Stimulated activated CD4-positive, alpha-beta T cell treated with anti-CD3 and anti-CD28 coated beads, Interleukin-15, amount 100 ng/mL, for 1 hour (primary cell): ENCODE data around the gene PRPF19.
A peak's percentile ranks its signal among the peaks of the same experiment; 100 is the strongest.
"Not testable (repeated sequence)": the region's sequence is repeated elsewhere in the genome, so short reads cannot be mapped to it uniquely, and the experiment has no call there.

Experiments used
- DNase-seq, 2 donors: peaks; one replicate each; pipeline ENCODE4 v3.0.0-alpha.2; 2020; ENCODE audit warnings: low read depth in 1 of 2, low spot score in 1 of 2

Gene PRPF19

DNA sequence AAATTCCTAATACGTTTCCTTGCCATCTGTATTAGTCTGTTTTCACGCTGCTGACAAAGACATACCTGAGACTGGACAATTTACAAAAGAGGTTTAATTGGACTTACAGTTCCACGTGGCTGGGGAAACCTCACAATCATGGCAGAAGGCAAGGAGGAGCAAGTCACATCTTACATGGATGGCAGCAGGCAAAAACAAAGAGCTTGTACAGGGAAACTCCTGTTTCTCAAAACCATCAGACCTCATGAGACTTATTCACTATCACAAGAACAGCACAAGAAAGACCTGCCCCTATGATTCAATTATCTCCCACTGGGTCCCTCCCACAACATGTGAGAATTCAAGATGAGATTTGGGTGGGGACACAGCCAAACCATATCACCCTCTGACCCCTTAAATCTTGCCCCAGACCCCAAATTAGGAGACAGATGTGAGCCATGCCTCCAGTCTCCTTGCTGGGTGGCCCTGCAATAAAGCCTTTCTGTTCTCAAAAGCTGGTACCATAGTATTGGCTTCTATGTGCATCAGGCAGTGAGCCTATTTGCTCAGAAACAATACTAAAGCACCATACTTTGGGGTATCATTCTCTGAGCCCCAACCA lies 3.4 kb upstream of the PRPF19 start:
- not testable (repeated sequence) for DNase-seq

- DNase-seq, result no peak
These were observed 2.4 kb upstream of the PRPF19 start for GRCh38 chr11:60908803-60909202.

GRCh38 chr11:60905551-60906113 lies 753 bp downstream of the PRPF19 start:
- peak in 1 of 2 donors; percentile 10 for DNase-seq

- no peak for DNase-seq
These were observed 1.3 kb downstream of the PRPF19 start for GRCh38 chr11:60905047-60905446.

GRCh38 chr11:60902625-60903024 lies 3.8 kb downstream of the PRPF19 start:
- no peak for DNase-seq

GRCh38 chr11:60900673-60901404 lies 5.5 kb downstream of the PRPF19 start:
- DNase-seq, result no peak

GRCh38 chr11:60899977-60900376 lies 6.4 kb downstream of the PRPF19 start:
- DNase-seq, result no peak

DNA sequence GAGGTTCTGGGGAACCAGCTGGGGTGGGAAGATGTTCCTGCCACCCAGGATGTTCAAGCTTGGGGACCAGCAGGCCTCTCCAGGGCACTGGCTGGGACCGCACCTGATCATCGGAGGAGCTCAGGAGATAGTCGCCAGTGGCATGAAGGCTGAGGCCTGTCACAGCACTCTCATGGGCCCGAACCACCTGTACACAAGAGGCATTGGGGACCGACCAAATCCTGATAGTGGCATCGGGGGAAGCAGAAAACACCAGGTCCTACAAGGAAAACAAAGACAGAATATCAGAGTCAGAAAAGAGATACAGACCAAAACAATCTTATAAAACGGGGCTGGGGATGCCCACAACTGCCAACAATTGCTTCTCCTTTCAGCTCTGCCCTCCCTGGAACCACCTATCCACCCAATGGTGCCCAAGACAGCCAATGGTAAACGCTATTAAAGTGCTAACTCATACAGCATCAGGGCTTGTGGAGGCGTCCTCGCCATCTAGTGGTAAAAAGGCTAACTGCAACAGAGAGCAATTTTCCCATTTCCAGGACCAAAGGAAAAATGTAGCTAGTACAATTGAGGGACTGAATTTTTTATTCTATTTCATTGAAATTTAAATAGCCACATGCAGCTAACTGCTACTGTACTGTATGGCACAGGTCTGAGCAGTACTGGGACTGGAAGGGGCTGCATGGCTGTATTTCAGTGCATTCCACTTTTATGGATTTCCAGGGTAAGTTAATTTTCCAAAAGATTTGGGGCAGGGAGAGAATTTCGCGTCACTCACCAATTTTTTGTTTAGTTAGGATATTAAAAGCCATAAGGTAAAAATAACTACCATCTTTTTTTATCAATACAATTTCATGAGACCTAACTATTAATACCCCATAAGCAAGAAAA lies 7.1 kb downstream of the PRPF19 start:
- no peak for DNase-seq

DNA sequence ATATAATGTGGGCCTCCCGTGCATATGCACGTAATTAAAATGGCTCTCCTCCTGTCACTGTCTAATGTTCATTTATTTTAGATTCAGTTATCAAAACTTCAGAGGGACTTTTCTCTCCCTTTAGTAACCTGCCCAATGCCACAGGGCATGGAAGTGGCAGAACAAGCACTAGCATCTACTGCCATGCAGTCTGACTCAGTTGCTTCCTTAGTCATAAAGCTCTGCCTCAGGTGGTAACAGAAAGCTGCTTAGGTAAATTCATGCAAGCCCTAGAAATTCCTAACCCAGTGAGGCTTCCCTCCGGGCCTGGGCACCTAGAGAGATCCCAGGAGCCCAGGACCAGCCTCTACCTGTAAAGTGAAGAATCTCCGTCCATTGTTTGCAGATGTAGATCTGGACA lies 8.9 kb downstream of the PRPF19 start:
- no peak for DNase-seq

DNA sequence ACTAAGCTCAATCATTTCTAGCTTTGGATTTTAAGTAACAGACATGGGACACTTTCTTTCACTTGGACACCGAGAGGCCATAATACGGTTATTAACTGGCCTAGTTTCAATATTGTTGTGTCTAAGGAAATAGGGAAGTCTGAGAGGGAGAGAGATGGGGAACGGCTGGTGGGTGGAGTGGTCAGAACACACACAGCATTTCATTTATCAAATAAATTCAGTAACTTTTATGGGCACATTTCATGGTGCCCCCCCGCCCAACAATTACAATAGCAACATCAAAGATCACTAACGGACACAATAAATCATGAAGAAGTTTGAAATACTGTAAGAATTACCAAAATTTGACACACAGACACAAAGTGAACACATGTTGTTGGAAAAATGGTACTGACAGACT lies 10.7 kb downstream of the PRPF19 start:
- no peak for DNase-seq

DNA sequence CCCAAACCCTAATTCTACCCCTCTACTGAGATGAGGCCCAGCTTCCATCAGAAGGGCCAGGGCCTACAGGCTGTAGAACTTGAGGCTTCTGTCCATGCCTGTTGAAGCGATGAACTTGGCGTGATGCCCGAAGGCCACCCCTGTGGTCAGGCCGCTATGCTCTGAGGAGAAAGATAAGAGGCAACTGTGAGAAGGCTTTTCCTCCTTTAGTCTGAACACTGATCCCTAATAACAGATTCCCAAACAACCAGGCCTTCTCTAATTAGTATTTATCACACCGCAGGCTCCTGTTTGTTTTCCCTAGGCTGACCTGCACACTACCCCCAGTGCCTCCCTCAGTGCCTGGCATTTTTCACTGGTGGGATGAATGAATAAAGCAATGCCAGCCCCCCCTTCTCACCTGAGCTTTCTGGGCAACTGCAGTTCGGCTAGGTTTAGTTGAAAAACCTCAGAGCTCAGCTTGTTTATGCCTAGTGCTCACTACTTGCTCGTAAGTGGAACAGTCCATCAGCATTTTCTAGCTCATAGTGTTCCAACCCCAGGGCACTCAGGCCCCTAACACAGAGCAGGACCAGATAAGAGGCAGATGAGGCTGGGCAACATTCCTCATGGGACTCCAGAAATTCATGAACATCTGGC lies 15.2 kb downstream of the PRPF19 start:
- DNase-seq, result no peak

DNA sequence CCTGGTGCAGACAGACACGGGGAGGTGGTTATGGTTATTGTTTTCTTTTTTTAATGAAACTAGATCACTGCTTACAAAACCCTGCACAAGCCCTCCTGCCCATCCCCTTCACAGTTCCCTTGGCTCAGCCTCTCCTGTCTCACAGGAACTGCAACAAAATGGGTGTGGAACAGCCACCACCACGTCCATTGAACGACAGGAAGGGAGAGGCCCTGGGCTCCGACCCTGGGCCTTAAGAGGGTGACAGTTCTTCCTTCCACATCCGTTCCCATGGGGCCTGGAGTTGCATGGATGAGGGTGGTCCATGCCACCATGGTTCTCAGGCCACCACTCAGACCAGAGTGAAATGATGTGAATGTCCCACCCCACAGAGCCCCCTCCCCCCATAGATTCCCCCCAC lies 15.7 kb downstream of the PRPF19 start:
- no peak for DNase-seq

DNA sequence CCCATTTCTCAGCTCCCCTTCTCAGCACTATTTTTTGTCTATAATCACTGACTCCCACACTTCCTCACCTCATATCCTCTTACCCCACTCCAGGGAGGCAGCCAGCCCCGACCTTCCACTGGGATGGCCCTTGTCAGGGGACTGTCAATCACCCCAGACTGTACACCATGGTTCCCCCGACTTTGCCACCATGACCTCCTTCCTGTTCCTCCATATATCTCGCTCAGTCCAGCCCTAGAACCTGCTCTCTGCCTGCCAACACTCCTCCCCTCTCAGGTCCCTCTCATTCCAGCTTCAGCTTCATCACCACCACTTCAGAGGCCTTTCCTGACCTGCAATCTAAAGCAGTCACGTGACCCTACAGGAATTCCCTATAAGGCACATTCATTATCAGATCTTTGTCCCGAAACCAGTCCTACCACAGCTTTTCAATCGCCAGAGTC lies 16.5 kb downstream of the PRPF19 start:
- DNase-seq, result no peak

DNA sequence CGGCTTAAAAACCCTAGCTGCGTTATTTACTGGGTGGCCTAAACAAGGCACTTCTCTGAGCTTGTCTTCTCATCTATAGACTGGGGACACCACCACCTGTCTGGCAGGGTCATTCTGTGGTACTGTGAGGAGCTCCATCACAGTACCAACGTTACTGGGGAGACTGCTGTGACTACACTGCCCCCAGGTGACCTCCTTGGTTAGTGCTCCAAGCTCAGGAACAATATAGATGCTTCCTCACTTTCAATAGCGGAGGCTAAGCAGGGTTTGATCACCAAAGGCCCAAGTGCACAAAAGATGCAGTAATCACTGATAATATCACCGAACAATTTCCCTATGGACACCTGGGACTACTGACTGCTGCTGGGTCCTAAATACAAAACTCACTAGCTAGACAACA lies 18.8 kb downstream of the PRPF19 start:
- DNase-seq, result no peak

DNA sequence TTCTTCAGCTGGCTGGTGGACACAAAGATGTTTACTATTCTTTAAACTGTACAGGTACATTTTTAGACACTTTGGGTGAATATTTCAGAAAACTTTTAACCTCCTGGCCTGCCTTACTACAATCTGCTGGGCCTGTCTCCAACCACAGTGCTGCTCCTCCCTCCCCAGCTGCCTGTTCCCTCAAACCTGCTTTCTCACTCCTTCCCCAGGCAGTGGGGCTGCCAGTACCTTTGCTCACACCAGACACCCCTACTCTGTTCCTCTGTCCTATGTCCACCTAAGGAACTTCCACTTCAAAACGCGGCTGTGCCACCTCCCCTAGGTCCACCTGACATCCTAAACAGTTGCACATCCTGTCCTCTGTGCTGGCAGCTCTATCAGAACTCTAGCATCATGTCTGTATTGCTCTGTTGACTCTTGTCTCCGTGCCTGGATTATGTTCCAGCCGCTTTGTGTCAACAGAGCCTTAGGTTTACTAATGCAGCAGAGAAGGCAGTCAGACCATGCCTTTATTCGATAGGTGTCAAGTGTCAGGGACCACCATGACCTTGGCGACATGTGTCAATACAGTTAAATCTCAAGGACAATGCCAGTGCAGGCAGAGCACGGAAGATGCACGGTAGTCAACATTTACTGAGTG lies 25.6 kb downstream of the PRPF19 start:
- no peak for DNase-seq

DNA sequence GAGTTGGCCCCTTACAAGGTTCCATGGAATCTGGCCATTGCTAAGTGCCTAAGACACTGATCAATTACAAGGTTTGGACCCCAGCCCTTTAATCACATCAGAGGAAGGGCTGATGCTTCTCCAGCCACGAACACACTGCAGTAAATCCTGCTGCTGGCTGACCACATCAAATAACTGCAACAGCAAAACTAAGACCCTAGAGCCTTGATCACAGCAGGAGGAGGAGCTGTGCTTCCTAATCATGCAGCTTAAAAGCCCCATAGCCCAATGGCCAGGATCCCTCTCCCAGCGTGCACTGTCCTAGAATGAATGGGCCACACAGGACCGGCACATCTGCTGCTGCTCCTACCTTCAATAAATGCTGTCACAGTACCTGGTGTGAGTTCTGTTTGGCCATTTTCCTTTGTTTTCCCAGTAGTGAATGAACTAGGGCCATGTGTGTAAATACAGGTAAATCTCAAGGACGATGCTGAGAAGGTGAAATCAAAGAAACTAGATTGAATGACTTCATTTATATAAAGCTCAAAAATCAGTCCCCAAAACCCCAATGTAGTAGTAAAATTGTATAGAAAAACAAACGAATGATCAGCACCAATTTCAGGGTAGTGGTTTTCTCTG lies 26.3 kb downstream of the PRPF19 start:
- no peak for DNase-seq

- no peak for DNase-seq
These were observed 27.3 kb downstream of the PRPF19 start for GRCh38 chr11:60879104-60879503.

DNA sequence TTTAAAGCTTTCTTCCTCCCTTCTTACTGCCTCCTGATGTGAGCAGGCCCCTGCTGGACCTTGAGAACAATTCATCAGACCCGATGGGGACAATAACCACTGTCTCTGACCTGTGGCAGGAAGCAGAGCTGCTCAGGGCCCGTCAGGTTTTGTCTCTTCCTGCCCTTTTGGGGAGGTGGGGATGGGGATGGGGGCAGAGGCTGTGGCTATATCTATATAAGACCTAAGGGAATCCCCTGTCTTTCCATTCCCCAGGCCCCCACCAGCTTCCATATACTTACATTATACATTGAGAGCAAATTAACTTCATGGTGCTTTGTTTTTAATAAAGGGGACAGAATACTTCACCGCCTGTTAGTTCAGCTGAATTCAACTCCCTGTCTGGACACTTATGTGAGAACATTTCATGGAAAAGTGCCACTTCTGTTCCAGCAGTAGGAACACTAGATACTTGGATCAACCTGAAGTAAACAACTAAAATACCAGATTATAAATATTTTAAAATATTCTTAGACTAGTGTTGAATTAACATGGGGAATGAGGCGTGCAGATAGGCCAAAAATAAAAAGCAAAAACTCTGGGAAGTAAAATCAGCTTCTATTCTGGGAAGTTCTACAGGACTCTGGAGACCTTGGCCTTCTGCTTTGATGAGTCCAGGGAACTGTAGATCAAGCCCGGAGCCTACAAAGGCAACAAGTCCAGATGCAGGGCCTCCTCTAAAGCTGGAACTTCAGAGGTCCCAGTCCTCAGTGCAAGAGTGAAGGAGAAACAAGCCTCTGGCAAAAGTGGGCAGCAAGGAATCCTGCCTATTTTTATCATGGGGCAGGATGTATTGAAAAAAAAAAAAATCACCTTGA lies 27.9 kb downstream of the PRPF19 start:
- no peak for DNase-seq

GRCh38 chr11:60876168-60876485 lies 30.3 kb downstream of the PRPF19 start:
- DNase-seq, result no peak
